ENCODE data around the gene SERPINA4. TPM values are rescaled to one million over a fixed set of nuclear protein-coding genes. Genes with fewer than 3 reads are reported as not detected.

The SERPINA4 gene
- total RNA-seq, 1 experiment from 2014 or later = not detected

GRCh38 chr14:94578712-94579111 lies 17.5 kb downstream of the SERPINA4 start:
- Histone ChIP-seq H4K91ac (ENCODE audit: insufficient read length, low read depth, low read length) (no peak overlapping the region), H3K9ac (ENCODE audit: extremely low read depth, insufficient read length, low read length) (no peak overlapping the region), H3K4me1 (ENCODE audit: insufficient read depth, low read length) (no peaks in the 10 kb centered on the region), H2BK12ac (ENCODE audit: insufficient read length, low read depth, low read length) (no peak overlapping the region), H4K5ac (ENCODE audit: insufficient read length, low read depth, low read length) (no peak overlapping the region), H2BK5ac (ENCODE audit: insufficient read length, low read length) (no peak overlapping the region), H3K4me2 (ENCODE audit: insufficient read depth, insufficient read length, low read length) (no peak overlapping the region), H3T11ph (ENCODE audit: low read length) (no peak overlapping the region), H3K79me1 (ENCODE audit: insufficient read depth, low read depth, low read length, poor library complexity, severe bottlenecking) (no peaks in the 10 kb centered on the region), H3K79me2 (ENCODE audit: insufficient read depth, low read length) (no peaks in the 10 kb centered on the region), H3K9me3 (ENCODE audit: control insufficient read depth, low read depth, low read length) (no peaks in the 10 kb centered on the region), H2AK5ac (ENCODE audit: insufficient read length, low read length) (no peak overlapping the region), H3K18ac (ENCODE audit: insufficient read length, low read depth, low read length) (no peak overlapping the region), H3K27ac (ENCODE audit: insufficient read length, low read depth, low read length) (no peak overlapping the region), H3K23me2 (ENCODE audit: insufficient read length, low read depth, low read length, poor library complexity, severe bottlenecking) (no peaks in the 10 kb centered on the region), H2BK120ac (ENCODE audit: low read depth, low read length, poor library complexity, severe bottlenecking) (no peak overlapping the region), H3K4ac (ENCODE audit: low read depth, low read length) (no peak overlapping the region), H3K27me3 (ENCODE audit: insufficient read depth, low read length) (no peaks in the 10 kb centered on the region), H2BK15ac (ENCODE audit: low read depth, low read length) (no peak overlapping the region), H3K14ac (ENCODE audit: insufficient read depth, low read length) (no peak overlapping the region), H4K8ac (replicated peaks; ENCODE audit: insufficient read length, low read depth, low read length) (no peak overlapping the region), H3K23ac (ENCODE audit: insufficient read length, low read depth, low read length) (no peak overlapping the region), H3K56ac (ENCODE audit: insufficient read length, low read depth, low read length) (no peak overlapping the region), H4K20me1 (ENCODE audit: control insufficient read depth, insufficient read depth, insufficient read length) (no peaks in the 10 kb centered on the region), H2BK20ac (ENCODE audit: low read depth, low read length, poor library complexity, severe bottlenecking) (no peak overlapping the region), H2AFZ (ENCODE audit: low read length) (no peak overlapping the region)
- no CpG with 5 or more reads among the region's 6 CpGs for WGBS (ENCODE audit: extremely low coverage, insufficient read length, low lambda C conversion rate)
- no peak for TF ChIP-seq CTCF (conservative IDR thresholded peaks at IDR 0.05)
- no peak for DNase-seq
- Mint-ChIP-seq H3K4me3 (no peak overlapping the region), H3K9me3 (peaks cover under 1 to 7% of the 10 kb centered on the region in 2 experiments; a peak in 4 of 5 replicates), H3K4me1 (peaks cover 10 to 15% of the 10 kb centered on the region in 2 experiments; a peak in 3 of 4 replicates), H3K27ac (no peak overlapping the region; a peak in 1 of 7 replicates), H3K27me3 (ENCODE audit: low read depth) (peaks cover 34% of the 10 kb centered on the region), H3K36me3 (ENCODE audit: insufficient read depth in 1 of 3, low read depth in 3 of 3) (peaks cover 0 to 7% (median 0%) of the 10 kb centered on the region in 3 experiments; a peak in 4 of 7 replicates)

All from H9 (cell line).